ENCODE results near the gene HTRA3.

The HTRA3 gene

DNA sequence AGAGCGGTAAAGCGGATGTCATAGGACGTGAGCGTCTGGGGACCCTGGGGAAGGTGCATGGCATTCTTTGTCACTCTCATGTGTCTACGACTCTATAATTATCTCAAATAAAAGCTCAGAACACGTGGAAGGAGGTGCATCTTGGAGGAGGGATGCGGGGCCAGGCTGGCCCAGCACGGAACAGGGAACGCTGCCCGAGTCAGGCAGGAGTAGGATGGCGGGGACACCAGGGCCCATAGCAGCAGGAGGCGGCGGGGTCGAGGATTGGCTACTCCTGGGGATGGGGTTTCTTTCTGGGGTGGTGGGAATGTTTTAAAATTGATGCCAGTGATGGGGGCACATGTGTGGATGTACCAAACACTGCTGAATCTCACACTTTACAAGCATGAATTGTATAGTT is 5.4 kb upstream of the HTRA3 start:
- intact Hi-C loops (cut with DNase I; ENCODE audit: low total_unique reads) = no loop called here
- DNase-seq = no peak

DNA sequence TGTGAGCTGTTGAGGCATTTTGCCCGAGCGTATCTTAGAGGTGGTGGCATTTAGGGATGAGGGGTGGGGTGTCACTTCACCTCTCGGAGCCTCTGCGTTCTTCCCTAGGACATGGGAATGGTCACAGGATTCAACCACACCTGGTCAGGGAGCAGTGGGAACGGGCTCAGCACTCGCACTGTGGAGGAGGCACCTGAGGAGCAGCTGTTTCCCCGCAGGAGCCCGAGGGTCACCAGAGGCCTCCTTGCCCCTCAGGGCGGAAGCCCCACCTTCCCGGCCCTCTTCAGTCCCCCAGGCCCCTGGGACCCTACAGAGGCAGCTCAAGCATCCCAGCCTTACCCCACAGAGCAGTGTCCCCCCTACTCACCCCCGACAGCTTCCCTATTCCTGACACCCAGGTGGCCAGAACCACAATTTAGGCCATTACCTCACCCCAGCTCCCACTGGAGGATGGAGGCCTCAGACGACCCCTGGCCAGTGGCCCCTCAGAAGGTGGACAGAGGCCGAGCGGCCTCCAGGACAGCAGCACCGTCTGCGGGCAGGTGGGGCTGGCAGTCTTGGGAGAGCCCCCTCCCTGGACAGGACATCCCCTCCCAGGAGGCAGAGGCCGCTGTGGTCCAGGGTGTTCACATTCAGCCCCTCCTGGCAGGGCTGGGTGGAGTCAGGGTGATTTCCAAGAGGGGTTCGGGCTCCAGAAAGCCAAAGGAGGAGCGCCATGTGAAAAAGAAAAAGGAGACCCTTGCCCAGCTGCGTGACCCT is 4.2 kb upstream of the HTRA3 start:
- Histone ChIP-seq H3K4me1 (peaks cover 0 to 14% (median 5%) of the 10 kb centered on the region in 4 donors), H3K36me3 (no peaks in the 10 kb centered on the region), H3K4me3 (no peak overlapping the region), H3K27me3 (peaks cover 0 to 22% of the 10 kb centered on the region in 2 donors), H3K27ac (no peak overlapping the region), H3K9me3 (no peaks in the 10 kb centered on the region)
- intact Hi-C loops (cut with DNase I; ENCODE audit: low total_unique reads) = no loop called here
- DNase-seq = no peak
- TF ChIP-seq, protein P1, sequence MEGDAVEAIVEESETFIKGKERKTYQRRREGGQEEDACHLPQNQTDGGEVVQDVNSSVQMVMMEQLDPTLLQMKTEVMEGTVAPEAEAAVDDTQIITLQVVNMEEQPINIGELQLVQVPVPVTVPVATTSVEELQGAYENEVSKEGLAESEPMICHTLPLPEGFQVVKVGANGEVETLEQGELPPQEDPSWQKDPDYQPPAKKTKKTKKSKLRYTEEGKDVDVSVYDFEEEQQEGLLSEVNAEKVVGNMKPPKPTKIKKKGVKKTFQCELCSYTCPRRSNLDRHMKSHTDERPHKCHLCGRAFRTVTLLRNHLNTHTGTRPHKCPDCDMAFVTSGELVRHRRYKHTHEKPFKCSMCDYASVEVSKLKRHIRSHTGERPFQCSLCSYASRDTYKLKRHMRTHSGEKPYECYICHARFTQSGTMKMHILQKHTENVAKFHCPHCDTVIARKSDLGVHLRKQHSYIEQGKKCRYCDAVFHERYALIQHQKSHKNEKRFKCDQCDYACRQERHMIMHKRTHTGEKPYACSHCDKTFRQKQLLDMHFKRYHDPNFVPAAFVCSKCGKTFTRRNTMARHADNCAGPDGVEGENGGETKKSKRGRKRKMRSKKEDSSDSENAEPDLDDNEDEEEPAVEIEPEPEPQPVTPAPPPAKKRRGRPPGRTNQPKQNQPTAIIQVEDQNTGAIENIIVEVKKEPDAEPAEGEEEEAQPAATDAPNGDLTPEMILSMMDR (IDR thresholded peaks at IDR 0.05) = no peak

More for the DNA sequence above, 5.4 kb upstream of the HTRA3 start:
- Histone ChIP-seq H3K4me1 (peaks cover 0 to 5% (median 2%) of the 10 kb centered on the region in 4 donors), H3K27ac (no peak overlapping the region), H3K4me3 (no peak overlapping the region), H3K27me3 (peaks cover 0 to 10% of the 10 kb centered on the region in 2 donors), H3K9me3 (no peaks in the 10 kb centered on the region), H3K36me3 (no peaks in the 10 kb centered on the region)
- TF ChIP-seq, protein P1 (IDR thresholded peaks at IDR 0.05) = no peak

DNA sequence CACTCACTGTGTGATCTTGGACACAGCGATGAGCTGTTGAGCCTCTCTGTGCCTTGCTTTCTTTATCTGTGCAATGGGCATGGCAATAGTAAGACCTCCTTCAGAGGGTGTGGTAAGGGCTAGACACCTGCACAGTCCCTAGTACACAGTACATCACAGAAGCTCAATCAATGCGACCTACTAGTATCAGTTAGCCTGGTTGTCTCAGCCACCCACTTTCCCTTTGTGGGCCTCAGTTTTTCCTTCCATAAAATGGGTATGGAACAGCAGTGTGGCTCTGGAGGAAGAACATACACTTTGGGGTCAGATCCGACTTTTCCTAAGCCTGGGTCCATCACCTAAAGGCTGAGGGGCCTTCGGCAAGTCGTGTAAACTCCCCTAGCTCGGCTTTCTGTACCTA is 3.5 kb upstream of the HTRA3 start:
- no peak overlapping the region for H3K4me3 ChIP-seq
- TF ChIP-seq, protein P1 (IDR thresholded peaks at IDR 0.05) = no peak
- H3K27ac ChIP-seq = no peak overlapping the region
- peaks cover 0 to 12% (median 3%) of the 10 kb centered on the region in 4 donors for H3K4me1 ChIP-seq
- H3K36me3 ChIP-seq = no peaks in the 10 kb centered on the region
- H3K9me3 ChIP-seq = no peaks in the 10 kb centered on the region
- no peak for DNase-seq
- intact Hi-C loops (cut with DNase I; ENCODE audit: low total_unique reads) = no loop called here
- peaks cover 0 to 30% of the 10 kb centered on the region in 2 donors for H3K27me3 ChIP-seq

DNA sequence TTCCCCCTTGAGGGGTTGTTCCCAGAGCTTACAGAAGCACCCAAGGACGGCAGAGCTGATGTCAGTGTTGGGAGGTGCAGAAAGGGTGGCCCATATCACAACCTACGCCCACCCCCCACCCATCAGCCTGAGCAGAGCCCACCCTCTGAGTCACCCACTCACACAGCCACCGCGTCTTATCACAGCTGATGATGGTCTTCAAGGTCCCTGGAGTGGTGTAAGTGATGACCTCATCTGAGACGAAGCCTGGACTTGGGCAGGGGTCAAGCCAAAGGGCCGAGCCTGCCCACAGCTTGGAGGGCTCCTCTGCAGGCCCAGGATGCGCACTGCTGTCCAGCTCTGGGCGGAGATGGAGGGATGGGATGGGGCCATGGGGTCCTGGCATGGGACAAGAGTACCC is 3.0 kb upstream of the HTRA3 start:
- DNase-seq = no peak
- H3K4me3 ChIP-seq = no peak overlapping the region
- peaks cover 0 to 32% of the 10 kb centered on the region in 2 donors for H3K27me3 ChIP-seq
- intact Hi-C loops (cut with DNase I; ENCODE audit: low total_unique reads) = no loop called here
- TF ChIP-seq, protein P1 (IDR thresholded peaks at IDR 0.05) = no peak
- H3K9me3 ChIP-seq = no peaks in the 10 kb centered on the region
- H3K36me3 ChIP-seq = no peaks in the 10 kb centered on the region
- peaks cover 0 to 12% (median 3%) of the 10 kb centered on the region in 4 donors for H3K4me1 ChIP-seq
- H3K27ac ChIP-seq = no peak overlapping the region

DNA sequence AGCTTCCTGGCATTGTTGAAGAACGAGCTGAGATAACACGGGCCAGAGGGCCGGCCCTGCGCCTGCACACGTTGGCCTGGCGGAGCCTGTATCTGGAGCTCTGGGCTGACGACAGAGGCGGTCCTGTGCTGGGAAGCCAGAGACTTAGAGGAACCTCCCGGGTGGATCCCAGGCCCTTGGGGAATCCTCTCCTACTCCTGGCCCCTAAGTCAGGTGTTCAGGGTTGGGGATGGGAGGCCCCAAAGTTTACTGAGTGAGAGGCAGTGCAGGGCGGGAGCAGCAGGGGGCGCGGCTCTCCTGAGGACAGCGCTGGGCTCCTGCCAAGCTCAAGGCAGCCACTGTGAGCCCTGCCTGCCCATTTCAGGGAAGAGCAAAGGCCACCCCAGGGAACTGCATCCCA is 2.5 kb upstream of the HTRA3 start:
- Histone ChIP-seq H3K36me3 (no peaks in the 10 kb centered on the region), H3K4me1 (peaks cover 0 to 12% (median 3%) of the 10 kb centered on the region in 4 donors), H3K27me3 (peaks cover 0 to 38% of the 10 kb centered on the region in 2 donors), H3K4me3 (no peak overlapping the region), H3K27ac (no peak overlapping the region), H3K9me3 (no peaks in the 10 kb centered on the region)
- intact Hi-C loops (cut with DNase I; ENCODE audit: low total_unique reads) = no loop called here
- TF ChIP-seq, protein P1 (IDR thresholded peaks at IDR 0.05) = peak in 1 of 2 experiments; percentile 28
- DNase-seq = peak in 1 of 2 donors; percentile 73

Measured in tibial artery (tissue), 4 donors.